HG03060 (cell line): Measurements from ENCODE around the gene TMEM183A.

Experiments used
- ATAC-seq: cut with Tn5 transposase; IDR thresholded peaks from one replicate; pipeline ENCODE4 v1.9.1; 2021; ENCODE audit warnings: low read depth, moderate number of reproducible peaks; ENCODE audit not compliant: unreplicated experiment

Gene TMEM183A

GRCh38 chr1:203063287-203063686 is 56.1 kb downstream of the TMEM183A start:
- no peak for ATAC-seq

GRCh38 chr1:203065191-203065590 is 58.0 kb downstream of the TMEM183A start:
- ATAC-seq: no peak

- ATAC-seq: no peak
Measured at GRCh38 chr1:203065986-203066385, 58.8 kb downstream of the TMEM183A start.

DNA sequence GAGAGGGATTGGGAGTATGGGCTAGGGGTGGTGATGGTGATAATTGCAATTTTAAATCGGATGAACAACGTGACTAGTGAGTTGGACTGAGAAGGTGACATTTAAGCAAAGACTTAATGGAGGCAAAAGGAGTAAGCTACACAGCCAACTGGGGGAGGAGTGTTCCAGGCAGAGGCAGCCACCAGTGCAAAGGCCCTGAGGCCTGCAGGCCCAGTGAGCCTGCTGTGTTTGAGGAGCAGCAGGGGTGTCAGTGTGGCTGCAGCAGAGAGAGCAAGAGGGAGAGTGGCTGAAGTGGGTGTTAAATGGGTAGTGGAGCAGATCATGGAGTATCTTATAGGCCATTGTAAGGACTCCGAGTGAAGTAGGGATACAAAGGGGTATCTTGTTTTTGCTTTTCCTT is 59.8 kb downstream of the TMEM183A start:
- no peak for ATAC-seq

DNA sequence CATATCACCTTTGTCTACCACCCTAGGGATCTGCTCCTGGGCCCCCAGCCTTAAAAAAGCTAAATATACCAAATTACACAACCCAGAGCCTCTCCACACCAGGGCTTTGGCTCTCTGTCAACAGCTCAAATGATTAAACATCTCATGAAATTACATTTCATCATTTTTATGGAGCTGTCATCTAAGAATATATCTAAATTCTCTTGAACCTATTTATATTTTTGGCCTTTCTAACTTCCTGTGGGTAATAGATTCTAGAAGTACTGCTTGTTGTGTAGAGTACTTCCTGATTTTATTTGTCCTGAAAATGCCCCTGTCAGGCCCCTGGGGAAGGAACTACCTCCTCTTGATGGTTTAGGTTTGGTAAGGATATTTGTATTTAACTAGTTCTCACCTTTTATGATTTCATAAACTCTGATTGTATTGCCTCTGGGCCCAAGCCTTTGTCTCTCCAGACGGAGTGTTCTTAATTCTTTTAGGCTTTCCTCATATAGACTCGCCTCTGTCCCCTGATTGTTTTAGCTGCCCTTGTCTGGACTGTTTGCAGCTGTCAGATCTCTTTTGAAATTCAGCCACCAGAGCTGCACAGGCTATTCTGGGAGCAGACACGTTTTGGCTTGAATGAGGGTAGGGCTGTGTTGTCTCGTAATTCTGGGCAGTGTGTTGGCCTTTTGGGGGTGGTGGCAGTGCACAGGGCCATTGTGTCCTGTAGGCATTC is 62.0 kb downstream of the TMEM183A start:
- no peak for ATAC-seq

- no peak for ATAC-seq
Measured at GRCh38 chr1:203072002-203072602, 64.9 kb downstream of the TMEM183A start.

GRCh38 chr1:203072911-203073310 is 65.7 kb downstream of the TMEM183A start:
- no peak for ATAC-seq

GRCh38 chr1:203073469-203073868 is 66.3 kb downstream of the TMEM183A start:
- no peak for ATAC-seq
